HCT116 (cell line): ENCODE data around the gene DNAJB1. TPM values are rescaled to one million over a fixed set of nuclear protein-coding genes. Genes with fewer than 3 reads are reported as not detected.

Experiments
- ATAC-seq: fragments of 200-7000 bp; cut with Tn5 transposase; 2 replicates; pipeline ENCODE4 v1.9.1; 2020; ENCODE audit warnings: mild to moderate bottlenecking, moderate library complexity
- BruUV-seq: library from RNA; stranded (reverse); fragments of 400-500 nt; replicated peaks from 2 replicates; lab custom pipeline; 2021; lab: Mats Ljungman, UMichigan
- CTCF ChIA-PET: fragments of 300-600 bp; sonication (Branson Sonifier 250); formaldehyde crosslinking; loops from one replicate; lab custom pipeline; 2021; ENCODE audit warnings: antibody characterized with exemption; lab: Charles Lee
- POLR2A ChIA-PET: fragments of 300-600, 350-600 bp; sonication (Branson Sonifier 250); formaldehyde crosslinking; loops from one replicate; lab custom pipeline; 2021; ENCODE audit warnings: antibody characterized with exemption; lab: Charles Lee
- RAD21 ChIA-PET, 2 experiments: fragments of 300-600 bp; sonication (Branson Sonifier 250); formaldehyde crosslinking; loops; one replicate each; lab custom pipeline; 2023; ENCODE audit warnings: low total read pairs in 2 of 2; ENCODE audit not compliant: uncharacterized antibody in 2 of 2, unreplicated experiment in 2 of 2, low non-redundant PET in 1 of 2; lab: Charles Lee
- DNase-seq: peaks from one replicate; pipeline ENCODE4 v3.0.0-alpha.2; 2010; ENCODE audit warnings: low read depth, low spot score
- H2AFZ ChIP-seq: fragments of 200-600 bp; shearing (Covaris generic), sonication (generic); 2 replicates; pipeline ENCODE4 v1.6.1; 2017; ENCODE audit warnings: low read depth, mixed run types, mixed read lengths, antibody characterized with exemption, low read length; ENCODE audit not compliant: poor library complexity, severe bottlenecking
- H3K27ac ChIP-seq: 2 replicates; pipeline ENCODE4 v1.5.1; 2012; ENCODE audit warnings: low read depth, low read length
- H3K27me3 ChIP-seq: fragments of 200-600 bp; sonication (generic); 2 replicates; pipeline ENCODE4 v1.6.1; 2016; ENCODE audit warnings: mixed run types, low read length, mixed read lengths; ENCODE audit not compliant: insufficient read depth
- H3K36me3 ChIP-seq, 2 experiments: fragments of 200-500 bp in 1 of 2; fragments of 200-600 bp in 1 of 2; sonication (Bioruptor generic) in 1 of 2; sonication (generic) in 1 of 2; 2 replicates each; pipeline versions ENCODE4 v1.5.1 to v1.6.1; 2014 to 2016; ENCODE audit warnings: low read length in 2 of 2, inconsistent platforms in 1 of 2, mixed read lengths in 1 of 2, mixed run types in 1 of 2; ENCODE audit not compliant: insufficient read depth in 2 of 2, control insufficient read depth in 1 of 2
- H3K4me1 ChIP-seq, 2 experiments: fragments of 200-600 bp in 1 of 2; sonication (generic) in 1 of 2; 2 replicates each; pipeline versions ENCODE4 v1.5.1 to v1.6.1; 2012 to 2017; ENCODE audit warnings: low read length in 2 of 2, inconsistent platforms in 1 of 2, mild to moderate bottlenecking in 1 of 2, mixed read lengths in 1 of 2, mixed run types in 1 of 2, moderate library complexity in 1 of 2; ENCODE audit not compliant: insufficient read depth in 2 of 2, control insufficient read depth in 1 of 2
- H3K4me2 ChIP-seq: fragments of 200-600 bp; sonication (generic); 2 replicates; pipeline ENCODE4 v1.6.1; 2017; ENCODE audit warnings: mixed run types, low read length, mixed read lengths
- H3K4me3 ChIP-seq, 2 experiments: fragments of 200-600 bp in 1 of 2; sonication (generic) in 1 of 2; replicated peaks in 1 of 2; 2 replicates each; pipeline ENCODE4 v1.5.1; 2011 to 2016; ENCODE audit warnings: low read length in 2 of 2, control low read depth in 1 of 2, low read depth in 1 of 2, mild to moderate bottlenecking in 1 of 2, mixed read lengths in 1 of 2, mixed run types in 1 of 2
- H3K79me2 ChIP-seq: fragments of 200-600 bp; sonication (generic); 2 replicates; pipeline ENCODE4 v1.6.1; 2017; ENCODE audit warnings: mild to moderate bottlenecking, mixed run types, low read length, moderate library complexity, mixed read lengths; ENCODE audit not compliant: insufficient read depth
- H3K9ac ChIP-seq: fragments of 200-600 bp; sonication (generic); 2 replicates; pipeline ENCODE4 v1.6.1; 2016; ENCODE audit warnings: low read length, mixed read lengths
- H3K9me2 ChIP-seq: fragments of 200-600 bp; sonication (generic), shearing (Covaris generic); 2 replicates; pipeline ENCODE4 v1.6.1; 2017; ENCODE audit warnings: mixed run types, mild to moderate bottlenecking, moderate library complexity; ENCODE audit not compliant: insufficient read depth
- H3K9me3 ChIP-seq, 2 experiments: fragments of 200-500 bp in 1 of 2; fragments of 200-600 bp in 1 of 2; sonication (Bioruptor generic) in 1 of 2; sonication (generic) in 1 of 2; 2 replicates each; pipeline ENCODE4 v1.6.1; 2014 to 2017; ENCODE audit warnings: low read length in 2 of 2, mixed read lengths in 2 of 2, inconsistent platforms in 1 of 2, low read depth in 1 of 2, mild to moderate bottlenecking in 1 of 2, mixed run types in 1 of 2, moderate library complexity in 1 of 2; ENCODE audit not compliant: control insufficient read depth in 1 of 2, insufficient read depth in 1 of 2
- H4K20me1 ChIP-seq: fragments of 200-600 bp; sonication (generic), shearing (Covaris generic); 2 replicates; pipeline ENCODE4 v1.6.1; 2017; ENCODE audit warnings: mixed run types, mild to moderate bottlenecking, moderate library complexity; ENCODE audit not compliant: insufficient read depth
- ELF1 ChIP-seq: IDR thresholded peaks from 2 replicates; pipeline ENCODE4 v1.6.1; 2012; ENCODE audit warnings: low read depth, borderline replicate concordance
- EZH2phosphoT487 ChIP-seq: fragments of 200-600 bp; IDR thresholded peaks from 2 replicates; pipeline ENCODE4 v1.6.1; 2018; ENCODE audit warnings: antibody characterized with exemption, borderline replicate concordance
- POLR2AphosphoS5 ChIP-seq: IDR thresholded peaks from 2 replicates; pipeline ENCODE4 v1.6.1; 2011; ENCODE audit warnings: mild to moderate bottlenecking, low read depth, low read length, moderate library complexity
- RAD21 ChIP-seq: IDR thresholded peaks from 2 replicates; pipeline ENCODE4 v1.6.1; 2012; ENCODE audit warnings: low read depth, mild to moderate bottlenecking
- SRF ChIP-seq: IDR thresholded peaks from 2 replicates; pipeline ENCODE4 v1.6.1; 2012; ENCODE audit warnings: low read depth
- ZFX ChIP-seq: fragments of 450-650 bp; IDR thresholded peaks from 2 replicates; pipeline ENCODE4 v1.6.1; 2017
- ZNF274 ChIP-seq: fragments of 200-500 bp; sonication (Bioruptor generic); IDR thresholded peaks from 2 replicates; pipeline ENCODE4 v1.6.1; 2014; ENCODE audit warnings: mild to moderate bottlenecking, low read depth, low read length, inconsistent platforms
- intact Hi-C: fragments of 100-400 bp; cut with micrococcal nuclease; formaldehyde crosslinking; loops from 2 replicates; pipeline ENCODE4 v1.10.0; 2022
- total RNA-seq: library from RNA; stranded (reverse); gene quantifications from one replicate; pipeline ENCODE4 v1.2.1, GENCODE V29; 2021; ENCODE audit not compliant: unreplicated experiment
- TF ChIP-seq, protein P1 (sequence below): IDR thresholded peaks from 2 replicates; pipeline ENCODE4 v1.6.1; 2012
- TF ChIP-seq, protein P2 (sequence below), 3 experiments: fragments of 200-600 bp in 1 of 3; sonication (generic) in 1 of 3; IDR thresholded peaks in 2 of 3; conservative IDR thresholded peaks in 1 of 3; 2 replicates each; pipeline ENCODE4 v1.5.1; 2012 to 2017; ENCODE audit warnings: low read depth in 2 of 3, low read length in 2 of 3, antibody characterized with exemption in 1 of 3, borderline replicate concordance in 1 of 3, control low read depth in 1 of 3, mild to moderate bottlenecking in 1 of 3, mixed read lengths in 1 of 3, mixed run types in 1 of 3, moderate library complexity in 1 of 3; ENCODE audit not compliant: insufficient read depth in 1 of 3

Gene DNAJB1
- total RNA-seq, 1 experiment from 2014 or later, result 175 TPM

DNA sequence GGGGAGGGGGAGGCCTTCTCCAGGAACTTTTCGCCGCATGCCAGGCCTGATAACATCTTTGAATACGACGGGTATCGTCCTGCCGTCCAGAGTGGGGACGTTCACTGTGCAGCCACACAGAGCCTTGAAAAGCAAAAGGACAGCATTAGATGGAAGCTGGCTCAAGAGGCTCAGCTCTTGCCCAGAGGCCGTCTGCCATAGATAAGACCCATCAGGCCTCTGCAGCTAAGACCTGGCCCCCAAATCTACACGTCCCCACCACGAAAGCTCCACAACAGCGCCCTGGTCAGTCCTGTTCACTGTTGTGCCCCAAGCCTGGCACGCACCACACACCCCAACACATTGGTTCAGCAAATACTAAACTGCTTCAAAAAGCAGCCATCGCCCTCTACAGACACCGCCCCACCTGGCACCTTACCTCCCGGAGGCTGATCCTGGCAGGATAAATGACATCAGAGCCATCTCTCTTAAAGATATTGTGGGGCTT is 2.1 kb downstream of the DNAJB1 start:
- peaks cover 7 to 30% of the 10 kb centered on the region in 2 experiments; a peak in 3 of 4 replicates for H3K36me3 ChIP-seq

More for the DNA sequence above, 2.1 kb downstream of the DNAJB1 start:
- H2AFZ ChIP-seq, result no peak overlapping the region
- H3K9me3 ChIP-seq, result no peaks in the 10 kb centered on the region
- H4K20me1 ChIP-seq, result peaks cover 38% of the 10 kb centered on the region; the same call in 1 of the 2 replicates
- H3K9me2 ChIP-seq, result no peaks in the 10 kb centered on the region
- no peak for DNase-seq
- peak overlapping the region; percentile 95 for H3K4me2 ChIP-seq
- H3K27me3 ChIP-seq, result no peaks in the 10 kb centered on the region
- peaks cover 44% of the 10 kb centered on the region for H3K79me2 ChIP-seq
- ChIA-PET CTCF (no interaction called here), RAD21 (no interaction called here), POLR2A (no interaction called here)
- TF ChIP-seq ZNF274 (no peak), EZH2phosphoT487 (no peak), POLR2AphosphoS5 (peak; percentile 27; the same call in 1 of the 2 replicates), RAD21 (peak; percentile 22), ZFX (no peak), SRF (no peak), ELF1 (no peak)
- TF ChIP-seq, protein P1, sequence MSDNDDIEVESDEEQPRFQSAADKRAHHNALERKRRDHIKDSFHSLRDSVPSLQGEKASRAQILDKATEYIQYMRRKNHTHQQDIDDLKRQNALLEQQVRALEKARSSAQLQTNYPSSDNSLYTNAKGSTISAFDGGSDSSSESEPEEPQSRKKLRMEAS, result no peak
- TF ChIP-seq, protein P2, sequence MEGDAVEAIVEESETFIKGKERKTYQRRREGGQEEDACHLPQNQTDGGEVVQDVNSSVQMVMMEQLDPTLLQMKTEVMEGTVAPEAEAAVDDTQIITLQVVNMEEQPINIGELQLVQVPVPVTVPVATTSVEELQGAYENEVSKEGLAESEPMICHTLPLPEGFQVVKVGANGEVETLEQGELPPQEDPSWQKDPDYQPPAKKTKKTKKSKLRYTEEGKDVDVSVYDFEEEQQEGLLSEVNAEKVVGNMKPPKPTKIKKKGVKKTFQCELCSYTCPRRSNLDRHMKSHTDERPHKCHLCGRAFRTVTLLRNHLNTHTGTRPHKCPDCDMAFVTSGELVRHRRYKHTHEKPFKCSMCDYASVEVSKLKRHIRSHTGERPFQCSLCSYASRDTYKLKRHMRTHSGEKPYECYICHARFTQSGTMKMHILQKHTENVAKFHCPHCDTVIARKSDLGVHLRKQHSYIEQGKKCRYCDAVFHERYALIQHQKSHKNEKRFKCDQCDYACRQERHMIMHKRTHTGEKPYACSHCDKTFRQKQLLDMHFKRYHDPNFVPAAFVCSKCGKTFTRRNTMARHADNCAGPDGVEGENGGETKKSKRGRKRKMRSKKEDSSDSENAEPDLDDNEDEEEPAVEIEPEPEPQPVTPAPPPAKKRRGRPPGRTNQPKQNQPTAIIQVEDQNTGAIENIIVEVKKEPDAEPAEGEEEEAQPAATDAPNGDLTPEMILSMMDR (IDR thresholded peaks at IDR 0.05 in 2 of 3, conservative IDR thresholded peaks at IDR 0.05 in 1 of 3; ENCODE audit: borderline replicate concordance in 1 of 3, insufficient read depth in 1 of 3, low read depth in 2 of 3, low read length in 2 of 3), result 0 out of 6 replicates have a peak, but pooled peaks of 1 of the 3 experiments have one; percentile 11
- H3K4me3 ChIP-seq, result peak overlapping the region; percentile 90 to 96
- peak overlapping the region; percentile 99 for H3K9ac ChIP-seq
- intact Hi-C loops, result no loop called here
- BruUV-seq, result no TSS peak
- peak overlapping the region; percentile 97 for H3K27ac ChIP-seq
- peaks cover 48 to 83% of the 10 kb centered on the region in 2 experiments for H3K4me1 ChIP-seq
- ATAC-seq, result no peak
